ENCODE results near the gene RND2. TPM values are rescaled to one million over a fixed set of nuclear protein-coding genes. Genes with fewer than 3 reads are reported as not detected.

Gene RND2
- total and polyA plus RNA-seq, 2 of the 13 experiments (the other 11 are each of a cell fraction or from before 2014, with no cell fraction given): 0.05 to 0.11 TPM

- TF ChIP-seq HMGXB3 (CRISPR knock-in tag; IDR thresholded peaks at IDR 0.05; ENCODE audit: borderline replicate concordance) (no peak), ZNF670 (CRISPR knock-in tag; IDR thresholded peaks at IDR 0.05; ENCODE audit: borderline replicate concordance) (no peak; the same call in 1 of the 2 replicates), MED8 (CRISPR knock-in tag; IDR thresholded peaks at IDR 0.05; ENCODE audit: insufficient replicate concordance) (no peak), TEF (CRISPR knock-in tag; IDR thresholded peaks at IDR 0.05) (no peak), THRA (CRISPR knock-in tag; IDR thresholded peaks at IDR 0.05; ENCODE audit: borderline replicate concordance) (no peak), KDM1A (CRISPR knock-in tag; IDR thresholded peaks at IDR 0.05) (no peak), U2AF1 (optimal IDR thresholded peaks at IDR 0.05; ENCODE audit: low read depth, low read length) (no peak), SIX4 (CRISPR knock-in tag; IDR thresholded peaks at IDR 0.05) (no peak), ZNF678 (CRISPR knock-in tag; IDR thresholded peaks at IDR 0.05) (no peak; the same call in 1 of the 2 replicates), ZNF550 (CRISPR knock-in tag; IDR thresholded peaks at IDR 0.05; ENCODE audit: borderline replicate concordance) (no peak), ARHGAP35 (CRISPR knock-in tag; IDR thresholded peaks at IDR 0.05; ENCODE audit: borderline replicate concordance) (0 out of 2 replicates have a peak, but pooled peaks have one; percentile 13), SSRP1 (CRISPR knock-in tag; IDR thresholded peaks at IDR 0.05) (no peak; the same call in 1 of the 2 replicates), MYNN (CRISPR knock-in tag; IDR thresholded peaks at IDR 0.05; ENCODE audit: low read depth) (no peak), PHF5A (CRISPR knock-in tag; IDR thresholded peaks at IDR 0.05; ENCODE audit: low read depth, unreplicated experiment) (no peak), CREBL2 (CRISPR knock-in tag; IDR thresholded peaks at IDR 0.05; ENCODE audit: borderline replicate concordance) (no peak), ZNF225 (CRISPR knock-in tag; IDR thresholded peaks at IDR 0.05) (no peak; the same call in 1 of the 2 replicates), CHD2 (IDR thresholded peaks at IDR 0.05; ENCODE audit: low read depth, low read length) (no peak), ZNF333 (CRISPR knock-in tag; IDR thresholded peaks at IDR 0.05; ENCODE audit: borderline replicate concordance) (no peak), ZKSCAN8 (CRISPR knock-in tag; IDR thresholded peaks at IDR 0.05; ENCODE audit: borderline replicate concordance) (0 out of 2 replicates have a peak, but pooled peaks have one; percentile 42), ZNF335 (CRISPR knock-in tag; IDR thresholded peaks at IDR 0.05) (peak; percentile 16; the same call in 1 of the 2 replicates), ZFP82 (CRISPR knock-in tag; IDR thresholded peaks at IDR 0.05; ENCODE audit: borderline replicate concordance) (peak; percentile 79; the same call in 1 of the 2 replicates), TSC22D2 (CRISPR knock-in tag; IDR thresholded peaks at IDR 0.05; ENCODE audit: borderline replicate concordance) (no peak), MIXL1 (CRISPR knock-in tag; IDR thresholded peaks at IDR 0.05) (no peak), GFI1 (CRISPR knock-in tag; IDR thresholded peaks at IDR 0.05; ENCODE audit: borderline replicate concordance) (no peak), IRF2 (CRISPR knock-in tag; IDR thresholded peaks at IDR 0.05) (peak; percentile 28), FOSL2 (CRISPR knock-in tag; IDR thresholded peaks at IDR 0.05) (no peak)
These were observed 44.7 kb upstream of the RND2 start, which contains the start of gene RUNDC1 (continued) for GRCh38 chr17:42980274-42980765.

Measured in HepG2 (cell line).